HEK293T (cell line): Measurements from ENCODE around the gene SGF29.

ENCODE experiments used
- CTCF ChIA-PET: fragments of 350-600 bp; formaldehyde crosslinking; extraction: SDS; loops from one replicate; lab custom pipeline; 2021; ENCODE audit warnings: antibody characterized with exemption, inconsistent platforms; lab: Yijun Ruan, JAX
- POLR2A ChIA-PET: fragments of 350-600 bp; formaldehyde crosslinking; extraction: SDS; loops from one replicate; lab custom pipeline; 2020; ENCODE audit warnings: antibody characterized with exemption, inconsistent platforms; lab: Yijun Ruan, JAX
- DNase-seq: peaks from one replicate; pipeline ENCODE4 v3.0.0; 2012; ENCODE audit warnings: mixed read lengths; ENCODE audit errors: extremely low spot score
- ARNT ChIP-seq: fragments of 450-650 bp; IDR thresholded peaks from 2 replicates; pipeline ENCODE4 v1.6.1; 2017; ENCODE audit warnings: mild to moderate bottlenecking
- BHLHE40 ChIP-seq: fragments of 450-650 bp; IDR thresholded peaks from 2 replicates; pipeline ENCODE4 v1.6.1; 2016; ENCODE audit warnings: mild to moderate bottlenecking, moderate library complexity, borderline replicate concordance
- CTBP1 ChIP-seq: fragments of 450-650 bp; IDR thresholded peaks from 2 replicates; pipeline ENCODE4 v1.6.1; 2016; ENCODE audit warnings: borderline replicate concordance
- ELF4 ChIP-seq: fragments of 450-650 bp; IDR thresholded peaks from 2 replicates; pipeline ENCODE4 v1.6.1; 2017; ENCODE audit warnings: antibody characterized with exemption
- FOXA1 ChIP-seq: fragments of 450-650 bp; IDR thresholded peaks from 2 replicates; pipeline ENCODE4 v1.6.1; 2016; ENCODE audit warnings: mild to moderate bottlenecking
- FOXK2 ChIP-seq: fragments of 450-650 bp; IDR thresholded peaks from 2 replicates; pipeline ENCODE4 v1.6.1; 2016; ENCODE audit warnings: mild to moderate bottlenecking
- FOXM1 ChIP-seq: fragments of 450-650 bp; IDR thresholded peaks from 2 replicates; pipeline ENCODE4 v1.6.1; 2017; ENCODE audit warnings: mild to moderate bottlenecking, borderline replicate concordance
- HDGF ChIP-seq: fragments of 450-650 bp; IDR thresholded peaks from 2 replicates; pipeline ENCODE4 v1.6.1; 2017; ENCODE audit warnings: antibody characterized with exemption, borderline replicate concordance
- L3MBTL2 ChIP-seq: fragments of 450-650 bp; conservative IDR thresholded peaks from 2 replicates; pipeline ENCODE4 v1.6.1; 2016; ENCODE audit warnings: mild to moderate bottlenecking
- LEF1 ChIP-seq: fragments of 450-650 bp; IDR thresholded peaks from 2 replicates; pipeline ENCODE4 v1.6.1; 2017; ENCODE audit warnings: mild to moderate bottlenecking, borderline replicate concordance
- NFRKB ChIP-seq: fragments of 450-650 bp; IDR thresholded peaks from 2 replicates; pipeline ENCODE4 v1.6.1; 2016; ENCODE audit warnings: mild to moderate bottlenecking, moderate library complexity
- SP1 ChIP-seq: fragments of 450-650 bp; IDR thresholded peaks from 2 replicates; pipeline ENCODE4 v1.6.1; 2017
- SUZ12 ChIP-seq: fragments of 450-650 bp; IDR thresholded peaks from 2 replicates; pipeline ENCODE4 v1.6.1; 2016; ENCODE audit warnings: mild to moderate bottlenecking
- TARDBP ChIP-seq: fragments of 450-650 bp; IDR thresholded peaks from 2 replicates; pipeline ENCODE4 v1.6.1; 2016
- ZNF384 ChIP-seq: fragments of 450-650 bp; IDR thresholded peaks from 2 replicates; pipeline ENCODE4 v1.6.1; 2016
- TF ChIP-seq, protein P1 (sequence below): fragments of 450-650 bp; IDR thresholded peaks from 2 replicates; pipeline ENCODE4 v1.6.1; 2016

SGF29 gene

DNA sequence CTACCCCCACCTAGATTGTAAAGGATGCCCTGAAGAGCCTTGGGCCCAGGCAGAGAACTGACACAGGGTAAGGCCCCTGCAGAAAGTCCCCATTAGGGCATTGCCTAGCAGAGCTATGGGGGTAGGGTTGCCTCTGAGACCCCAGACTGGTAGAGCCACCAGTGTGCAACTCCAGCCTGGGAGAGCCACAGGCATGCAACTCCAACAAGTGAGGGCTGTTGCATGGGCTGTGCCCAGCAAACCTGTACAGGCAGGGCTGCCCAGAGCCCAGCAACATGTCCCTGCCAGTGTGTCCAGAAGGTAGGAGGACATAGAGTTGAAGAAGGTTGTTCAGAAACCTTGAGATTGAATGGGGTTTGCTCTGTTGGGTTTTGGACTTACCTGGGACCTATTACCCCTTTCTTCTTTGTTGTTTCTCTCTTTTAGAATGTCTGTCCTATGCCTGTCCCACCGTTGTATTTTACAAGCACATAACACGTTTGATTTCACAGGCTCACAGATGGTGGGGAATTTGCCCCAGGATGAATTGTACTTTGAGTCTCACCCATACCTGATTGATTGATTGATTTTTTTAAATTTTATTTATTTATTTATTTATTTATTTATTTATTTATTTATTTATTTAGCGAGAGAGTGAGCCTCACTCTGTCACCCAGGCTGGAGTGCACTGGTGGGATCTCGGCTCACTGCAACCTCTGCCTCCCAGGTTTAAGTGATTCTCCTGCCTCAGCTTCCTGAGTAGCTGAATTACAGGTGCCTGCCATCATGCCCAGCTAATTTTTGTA lies 16.4 kb downstream of the SGF29 start:
- POLR2A ChIA-PET, result no interaction called here
- TF ChIP-seq, protein P1, sequence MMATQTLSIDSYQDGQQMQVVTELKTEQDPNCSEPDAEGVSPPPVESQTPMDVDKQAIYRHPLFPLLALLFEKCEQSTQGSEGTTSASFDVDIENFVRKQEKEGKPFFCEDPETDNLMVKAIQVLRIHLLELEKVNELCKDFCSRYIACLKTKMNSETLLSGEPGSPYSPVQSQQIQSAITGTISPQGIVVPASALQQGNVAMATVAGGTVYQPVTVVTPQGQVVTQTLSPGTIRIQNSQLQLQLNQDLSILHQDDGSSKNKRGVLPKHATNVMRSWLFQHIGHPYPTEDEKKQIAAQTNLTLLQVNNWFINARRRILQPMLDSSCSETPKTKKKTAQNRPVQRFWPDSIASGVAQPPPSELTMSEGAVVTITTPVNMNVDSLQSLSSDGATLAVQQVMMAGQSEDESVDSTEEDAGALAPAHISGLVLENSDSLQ, result no peak
- no peak for TF ChIP-seq SUZ12
- no peak for TF ChIP-seq BHLHE40
- no peak for TF ChIP-seq ARNT
- no peak for TF ChIP-seq L3MBTL2
- TF ChIP-seq HDGF, result no peak
- no peak for TF ChIP-seq ELF4
- no peak for TF ChIP-seq CTBP1
- no peak for TF ChIP-seq LEF1
- no peak for TF ChIP-seq SP1
- no peak for DNase-seq
- CTCF ChIA-PET, result no interaction called here

GRCh38 chr16:28572696-28573510 lies 19.2 kb downstream of the SGF29 start:
- ChIA-PET POLR2A (no interaction called here), CTCF (no interaction called here)
- no peak for DNase-seq
- TF ChIP-seq ZNF384 (no peak), ARNT (no peak), FOXA1 (no peak), L3MBTL2 (no peak), HDGF (no peak), CTBP1 (no peak), ELF4 (no peak), TARDBP (no peak), BHLHE40 (no peak), SP1 (no peak), FOXK2 (no peak), LEF1 (no peak), FOXM1 (no peak), SUZ12 (no peak), NFRKB (no peak)
- TF ChIP-seq, protein P1, result no peak

- CTCF ChIA-PET, result no interaction called here
- POLR2A ChIA-PET, result no interaction called here
- DNase-seq, result no peak
- TF ChIP-seq, protein P1, result no peak
- TF ChIP-seq TARDBP, result no peak
- no peak for TF ChIP-seq SP1
- TF ChIP-seq ZNF384, result no peak
- no peak for TF ChIP-seq FOXK2
- no peak for TF ChIP-seq BHLHE40
- no peak for TF ChIP-seq ELF4
- TF ChIP-seq SUZ12, result no peak
- no peak for TF ChIP-seq LEF1
- no peak for TF ChIP-seq FOXM1
- no peak for TF ChIP-seq FOXA1
- TF ChIP-seq L3MBTL2, result no peak
- TF ChIP-seq HDGF, result no peak
- TF ChIP-seq CTBP1, result no peak
Observed at GRCh38 chr16:28573738-28574718, 20.3 kb downstream of the SGF29 start.

DNA sequence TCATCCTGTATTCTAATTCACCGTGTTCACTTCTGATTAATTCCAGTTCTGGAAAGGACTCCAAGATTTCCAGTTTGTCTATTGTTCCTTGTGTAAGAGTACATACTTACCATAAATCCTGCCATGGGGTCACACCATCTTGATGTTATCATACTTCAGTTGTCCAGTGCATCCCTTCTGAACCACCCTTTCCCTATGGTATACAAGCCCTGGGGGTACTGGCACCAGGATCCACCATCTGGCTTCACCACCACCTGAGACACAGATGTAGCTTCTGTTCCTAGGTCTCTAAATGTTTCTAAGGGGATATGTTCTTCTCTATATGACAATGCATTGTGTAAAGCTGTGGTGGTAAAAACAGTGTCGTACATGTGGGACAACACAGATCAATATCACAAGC lies 21.2 kb downstream of the SGF29 start:
- ChIA-PET POLR2A (no interaction called here), CTCF (no interaction called here)
- no peak for TF ChIP-seq CTBP1
- TF ChIP-seq SUZ12, result no peak
- TF ChIP-seq ELF4, result no peak
- TF ChIP-seq NFRKB, result no peak
- no peak for TF ChIP-seq FOXK2
- TF ChIP-seq BHLHE40, result no peak
- TF ChIP-seq, protein P1, result no peak
- no peak for TF ChIP-seq L3MBTL2
- TF ChIP-seq LEF1, result no peak
- no peak for TF ChIP-seq ARNT
- no peak for TF ChIP-seq TARDBP
- TF ChIP-seq SP1, result no peak
- no peak for TF ChIP-seq HDGF
- TF ChIP-seq FOXM1, result no peak
- TF ChIP-seq FOXA1, result no peak
- TF ChIP-seq ZNF384, result no peak
- DNase-seq, result no peak
